ENCODE data around the gene ALDOB. TPM values are rescaled to one million over a fixed set of nuclear protein-coding genes. Genes with fewer than 3 reads are reported as not detected.

The ALDOB gene
- total and polyA plus RNA-seq, 2 of the 13 experiments (the other 11 are each of a cell fraction or from before 2014, with no cell fraction given) = 0.29 to 0.97 TPM

DNA sequence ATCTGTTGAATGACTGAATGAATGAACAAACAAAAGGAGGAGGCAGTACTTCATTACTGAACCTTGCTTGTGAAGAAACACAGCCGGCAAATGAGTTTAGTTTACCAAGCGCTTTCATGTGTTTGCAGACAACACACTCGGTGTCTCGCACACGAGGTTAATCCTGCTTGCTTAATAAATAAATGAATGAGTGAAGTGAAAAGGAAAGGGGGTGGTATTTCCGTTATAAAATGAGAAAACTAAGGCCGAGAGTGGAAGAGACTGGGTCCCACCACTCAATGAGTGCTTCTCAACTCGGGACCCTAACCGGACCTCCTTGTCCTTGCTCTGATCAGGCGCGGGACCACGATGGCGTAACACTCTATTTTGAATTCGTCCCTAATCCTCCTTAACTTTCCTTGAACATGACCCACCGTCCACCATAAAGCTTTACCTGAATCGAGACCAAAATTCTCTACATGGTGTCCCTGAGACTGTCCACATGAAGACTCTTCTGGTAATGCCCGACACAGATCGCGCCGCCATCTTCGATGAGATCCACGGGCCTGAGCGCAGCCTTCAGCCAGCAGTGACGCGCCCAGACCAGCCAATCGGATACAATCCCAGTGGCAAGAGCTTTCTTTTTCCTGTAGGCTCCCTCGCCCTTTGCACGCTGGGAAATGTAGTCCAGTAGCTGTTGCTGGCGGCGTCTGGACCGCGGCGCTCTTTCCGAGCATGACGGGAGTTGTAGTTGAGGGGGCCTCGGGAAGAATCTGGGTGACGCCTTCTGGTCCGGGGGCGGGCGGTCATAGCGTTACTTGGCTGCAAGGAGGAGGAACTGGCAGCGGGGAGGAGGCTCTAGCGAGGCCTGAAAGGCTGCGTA lies 37.3 kb downstream of the ALDOB start, which contains the start of the genes MRPL50 and ZNF189:
MRPL50 (minus strand) TSS at position 551 of the 862 bp plus-strand sequence; CDS start at position 525, 26 bp downstream.
ZNF189 (plus strand) TSS at position 784 of the 862 bp plus-strand sequence. CDS start 306 bp downstream, outside the sequence.
- in situ Hi-C loops (cut with HindIII; ENCODE audit: extremely low pct_ligation_motif_present, low pct_unique_long_range_greater_than_20kb) = loop anchor here (5.0 to 10.0 kb wide), 3 partner anchors 59 to 283 kb away; partner anchors contain the start of gene RNF20
- H3K4me2 ChIP-seq (ENCODE audit: low read depth, low read length) = peak within 1 kb of the TSS; percentile 94
- H3K27me3 ChIP-seq (ENCODE audit: control insufficient read depth in 1 of 2, insufficient read depth in 2 of 2, low read length in 2 of 2) = no peaks in the 10 kb centered on the region; a peak in 1 of 5 replicates
- peak within 1 kb of the TSS; percentile 85 for H3K27ac ChIP-seq (ENCODE audit: extremely low read length, insufficient read depth, low read length)
- H3K9ac ChIP-seq (ENCODE audit: insufficient read depth, low read depth, low read length) = peak within 1 kb of the TSS; percentile 89
- peak within 1 kb of the TSS; percentile 82 to 90 (median 86) for H3K4me3 ChIP-seq (replicated peaks in 1 of 3; ENCODE audit: insufficient read depth in 1 of 3, low read depth in 2 of 3, low read length in 3 of 3)
- TSS peak; percentile 74 for BruUV-seq (replicated peaks)
- under 1% methylated on average over 43 of the region's 44 CpGs for WGBS (ENCODE audit: low lambda C conversion rate)
- intact Hi-C loops (cut with micrococcal nuclease; ENCODE audit: unreplicated experiment) = loop anchor here (1.0 to 5.0 kb wide), 5 partner anchors 23 to 134 kb away; partner anchors contain the start of gene RNF20
- FAIRE-seq (peak; percentile 82), DNase-seq (ENCODE audit: low spot score) (peak; percentile 100), ATAC-seq (peak; percentile 99)
- CTCF ChIA-PET (ENCODE audit: low intra/inter-chr PET ratio, low total read pairs) = no interaction called here
- H3K4me1 ChIP-seq (ENCODE audit: insufficient read depth, low read length) = peaks cover 74% of the 10 kb centered on the region
- H3K36me3 ChIP-seq (replicated peaks in 1 of 2; ENCODE audit: control insufficient read depth in 1 of 2, insufficient read depth in 2 of 2, low read length in 2 of 2) = peaks cover 6 to 46% of the 10 kb centered on the region in 2 experiments
- peaks cover 13% of the 10 kb centered on the region for H3K9me3 ChIP-seq (ENCODE audit: low read length)
- peak within 1 kb of the TSS; percentile 47 for H2AFZ ChIP-seq (ENCODE audit: low read length)
- peaks cover 96% of the 10 kb centered on the region for H3K79me2 ChIP-seq (ENCODE audit: insufficient read depth, low read length)
- 0 out of 2 replicates have a peak, but pooled peaks cover 7% of the 10 kb centered on the region for H4K20me1 ChIP-seq (ENCODE audit: insufficient read depth, low read length)
- POLR2A ChIA-PET = interaction anchor here (0.6 to 2.6 kb wide), 33 partner anchors 9 to 370 kb away, joined by 3 to 54 read pairs (median 7); partner anchors contain the start of genes ALDOB, BAAT, PLPPR1 and RNF20
- TF ChIP-seq JUND (CRISPR knock-in tag; IDR thresholded peaks at IDR 0.05) = no peak; the same call in 1 of the 2 replicates
- TF ChIP-seq AGO2 (optimal IDR thresholded peaks at IDR 0.05; ENCODE audit: low read depth, low read length) = no peak
- TF ChIP-seq, protein P1, sequence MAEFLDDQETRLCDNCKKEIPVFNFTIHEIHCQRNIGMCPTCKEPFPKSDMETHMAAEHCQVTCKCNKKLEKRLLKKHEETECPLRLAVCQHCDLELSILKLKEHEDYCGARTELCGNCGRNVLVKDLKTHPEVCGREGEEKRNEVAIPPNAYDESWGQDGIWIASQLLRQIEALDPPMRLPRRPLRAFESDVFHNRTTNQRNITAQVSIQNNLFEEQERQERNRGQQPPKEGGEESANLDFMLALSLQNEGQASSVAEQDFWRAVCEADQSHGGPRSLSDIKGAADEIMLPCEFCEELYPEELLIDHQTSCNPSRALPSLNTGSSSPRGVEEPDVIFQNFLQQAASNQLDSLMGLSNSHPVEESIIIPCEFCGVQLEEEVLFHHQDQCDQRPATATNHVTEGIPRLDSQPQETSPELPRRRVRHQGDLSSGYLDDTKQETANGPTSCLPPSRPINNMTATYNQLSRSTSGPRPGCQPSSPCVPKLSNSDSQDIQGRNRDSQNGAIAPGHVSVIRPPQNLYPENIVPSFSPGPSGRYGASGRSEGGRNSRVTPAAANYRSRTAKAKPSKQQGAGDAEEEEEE (CRISPR knock-in tag; IDR thresholded peaks at IDR 0.05; ENCODE audit: borderline replicate concordance) = no peak
- peak; percentile 40; the same call in 1 of the 2 replicates for TF ChIP-seq EHMT2 (IDR thresholded peaks at IDR 0.05; ENCODE audit: borderline replicate concordance, low read depth, low read length)
- TF ChIP-seq, protein P2, sequence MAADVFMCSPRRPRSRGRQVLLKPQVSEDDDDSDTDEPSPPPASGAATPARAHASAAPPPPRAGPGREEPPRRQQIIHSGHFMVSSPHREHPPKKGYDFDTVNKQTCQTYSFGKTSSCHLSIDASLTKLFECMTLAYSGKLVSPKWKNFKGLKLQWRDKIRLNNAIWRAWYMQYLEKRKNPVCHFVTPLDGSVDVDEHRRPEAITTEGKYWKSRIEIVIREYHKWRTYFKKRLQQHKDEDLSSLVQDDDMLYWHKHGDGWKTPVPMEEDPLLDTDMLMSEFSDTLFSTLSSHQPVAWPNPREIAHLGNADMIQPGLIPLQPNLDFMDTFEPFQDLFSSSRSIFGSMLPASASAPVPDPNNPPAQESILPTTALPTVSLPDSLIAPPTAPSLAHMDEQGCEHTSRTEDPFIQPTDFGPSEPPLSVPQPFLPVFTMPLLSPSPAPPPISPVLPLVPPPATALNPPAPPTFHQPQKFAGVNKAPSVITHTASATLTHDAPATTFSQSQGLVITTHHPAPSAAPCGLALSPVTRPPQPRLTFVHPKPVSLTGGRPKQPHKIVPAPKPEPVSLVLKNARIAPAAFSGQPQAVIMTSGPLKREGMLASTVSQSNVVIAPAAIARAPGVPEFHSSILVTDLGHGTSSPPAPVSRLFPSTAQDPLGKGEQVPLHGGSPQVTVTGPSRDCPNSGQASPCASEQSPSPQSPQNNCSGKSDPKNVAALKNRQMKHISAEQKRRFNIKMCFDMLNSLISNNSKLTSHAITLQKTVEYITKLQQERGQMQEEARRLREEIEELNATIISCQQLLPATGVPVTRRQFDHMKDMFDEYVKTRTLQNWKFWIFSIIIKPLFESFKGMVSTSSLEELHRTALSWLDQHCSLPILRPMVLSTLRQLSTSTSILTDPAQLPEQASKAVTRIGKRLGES (CRISPR knock-in tag; IDR thresholded peaks at IDR 0.05; ENCODE audit: borderline replicate concordance) = 0 out of 2 replicates have a peak, but pooled peaks have one; percentile 45
- TF ChIP-seq STAG1 (CRISPR knock-in tag; IDR thresholded peaks at IDR 0.05) = no peak
- TF ChIP-seq ZNF496 (CRISPR knock-in tag; IDR thresholded peaks at IDR 0.05; ENCODE audit: insufficient replicate concordance) = no peak
- TF ChIP-seq ZNF780A (CRISPR knock-in tag; IDR thresholded peaks at IDR 0.05) = no peak
- peak; percentile 97 for TF ChIP-seq KMT2A (CRISPR knock-in tag; IDR thresholded peaks at IDR 0.05)
- TF ChIP-seq RARA (CRISPR knock-in tag; IDR thresholded peaks at IDR 0.05) = no peak; the same call in 1 of the 2 replicates
- no peak for TF ChIP-seq CENPT (CRISPR knock-in tag; IDR thresholded peaks at IDR 0.05; ENCODE audit: low read depth)
